Activated CD8-positive, alpha-beta memory T cell treated with anti-CD3 and anti-CD28 coated beads for 36 hours (primary cell): ENCODE results near the gene NDUFS4. TPM values are rescaled to one million over a fixed set of nuclear protein-coding genes. Genes with fewer than 3 reads are reported as not detected.
"Not testable (repeated sequence)": the region's sequence is repeated elsewhere in the genome, so short reads cannot be mapped to it uniquely, and the experiment has no call there.

ENCODE experiments used
- CTCF ChIA-PET: fragments of 350-600 bp; sonication (Branson Sonifier 250); formaldehyde crosslinking; loops from one replicate; lab custom pipeline; 2021; ENCODE audit warnings: antibody characterized with exemption; lab: Charles Lee
- POLR2A ChIA-PET: fragments of 350-600 bp; sonication (Branson Sonifier 250); formaldehyde crosslinking; loops from one replicate; lab custom pipeline; 2021; ENCODE audit warnings: antibody characterized with exemption; lab: Charles Lee
- total RNA-seq, 2 experiments: library from RNA; stranded (reverse); gene quantifications; one replicate each; pipeline ENCODE4 v1.2.3, GENCODE V29; 2021

NDUFS4 gene
- total RNA-seq, 2 experiments from 2014 or later: 56.6 to 57.6 TPM

- CTCF ChIA-PET: no interaction called here
- POLR2A ChIA-PET: no interaction called here
Measured at GRCh38 chr5:53631251-53631650, 70.8 kb downstream of the NDUFS4 start.

- CTCF ChIA-PET: no interaction called here
- POLR2A ChIA-PET: no interaction called here
Measured at GRCh38 chr5:53642061-53642460, 81.6 kb downstream of the NDUFS4 start.

GRCh38 chr5:53643445-53643844, 83.0 kb downstream of the NDUFS4 start:
- CTCF ChIA-PET: no interaction called here
- POLR2A ChIA-PET: no interaction called here

GRCh38 chr5:53645078-53645477, 84.6 kb downstream of the NDUFS4 start:
- POLR2A ChIA-PET: no interaction called here
- CTCF ChIA-PET: no interaction called here

- ChIA-PET POLR2A (no interaction called here), CTCF (no interaction called here)
Measured at GRCh38 chr5:53649352-53649751, 88.9 kb downstream of the NDUFS4 start.

GRCh38 chr5:53660573-53660972, 100.1 kb downstream of the NDUFS4 start:
- POLR2A ChIA-PET, CTCF ChIA-PET: not testable (repeated sequence)

- CTCF ChIA-PET, POLR2A ChIA-PET: not testable (repeated sequence)
Measured at GRCh38 chr5:53665313-53665712, 104.9 kb downstream of the NDUFS4 start.

- ChIA-PET POLR2A (no interaction called here), CTCF (no interaction called here)
Measured at GRCh38 chr5:53667621-53668020, 107.2 kb downstream of the NDUFS4 start.

- ChIA-PET POLR2A (no interaction called here), CTCF (no interaction called here)
Measured at GRCh38 chr5:53671447-53671846, 111.0 kb downstream of the NDUFS4 start.

- ChIA-PET CTCF (no interaction called here), POLR2A (no interaction called here)
Measured at GRCh38 chr5:53674121-53674520, 113.7 kb downstream of the NDUFS4 start.

- CTCF ChIA-PET: no interaction called here
Measured at GRCh38 chr5:53677632-53678031, 117.2 kb downstream of the NDUFS4 start.

GRCh38 chr5:53678981-53679660, 118.7 kb downstream of the NDUFS4 start:
- ChIA-PET POLR2A (no interaction called here), CTCF (no interaction called here)

More at GRCh38 chr5:53677632-53678031, 117.2 kb downstream of the NDUFS4 start:
- POLR2A ChIA-PET: no interaction called here

GRCh38 chr5:53681079-53681478, 120.6 kb downstream of the NDUFS4 start:
- POLR2A ChIA-PET: no interaction called here
- CTCF ChIA-PET: no interaction called here

- ChIA-PET POLR2A (no interaction called here), CTCF (no interaction called here)
Measured at GRCh38 chr5:53691014-53691413, 130.6 kb downstream of the NDUFS4 start.

- CTCF ChIA-PET: no interaction called here
- POLR2A ChIA-PET: no interaction called here
Measured at GRCh38 chr5:53694520-53695022, 134.1 kb downstream of the NDUFS4 start.

GRCh38 chr5:53710405-53710804, 150.0 kb downstream of the NDUFS4 start:
- CTCF ChIA-PET, POLR2A ChIA-PET: not testable (repeated sequence)

- ChIA-PET CTCF (no interaction called here), POLR2A (no interaction called here)
Measured at GRCh38 chr5:53712327-53712726, 151.9 kb downstream of the NDUFS4 start.

- ChIA-PET POLR2A (no interaction called here), CTCF (no interaction called here)
Measured at GRCh38 chr5:53713978-53714666, 153.7 kb downstream of the NDUFS4 start.

GRCh38 chr5:53714667-53715010, 154.2 kb downstream of the NDUFS4 start:
- ChIA-PET CTCF (no interaction called here), POLR2A (no interaction called here)

- CTCF ChIA-PET: no interaction called here
- POLR2A ChIA-PET: no interaction called here
Measured at GRCh38 chr5:53726121-53726520, 165.7 kb downstream of the NDUFS4 start.

- ChIA-PET CTCF (no interaction called here), POLR2A (no interaction called here)
Measured at GRCh38 chr5:53730943-53731342, 170.5 kb downstream of the NDUFS4 start.
